Measurements from ENCODE around the gene BARX2. TPM values are rescaled to one million over a fixed set of nuclear protein-coding genes. Genes with fewer than 3 reads are reported as not detected.

The BARX2 gene
- total RNA-seq, 1 experiment from 2014 or later = 0.47 TPM

DNA sequence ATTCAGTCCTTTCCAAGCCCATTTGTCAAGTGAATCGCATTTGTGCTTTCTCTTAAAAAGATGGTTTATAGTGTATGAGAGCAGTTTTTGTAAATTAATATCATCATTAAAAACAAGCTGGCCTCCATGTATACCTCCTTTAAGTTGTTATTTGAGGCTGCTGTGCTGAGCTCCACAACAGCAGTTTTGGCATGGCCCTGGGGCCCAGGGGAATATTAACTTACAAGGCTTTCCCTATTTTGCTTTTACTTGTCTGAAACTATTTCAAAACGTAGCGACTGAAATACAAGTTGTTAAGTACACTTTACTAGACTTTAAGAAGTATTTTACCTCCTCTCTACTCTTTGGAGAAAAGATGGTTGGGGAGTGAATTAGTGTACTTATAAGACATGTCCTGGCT is 4.9 kb upstream of the BARX2 start:
- Histone ChIP-seq H3K4me1 (ENCODE audit: insufficient read depth, low read length) (peaks cover 26% of the 10 kb centered on the region), H3K9me2 (replicated peaks; ENCODE audit: low read length) (no peaks in the 10 kb centered on the region), H4K20me1 (ENCODE audit: low read length) (no peaks in the 10 kb centered on the region), H3K4me3 (ENCODE audit: low read length) (no peak overlapping the region), H3K36me3 (ENCODE audit: low read depth, low read length) (no peaks in the 10 kb centered on the region), H3K4me2 (ENCODE audit: low read length) (no peak overlapping the region), H3F3A (ENCODE audit: low read length, unreplicated experiment) (no peaks in the 10 kb centered on the region), H3K9me3 (ENCODE audit: low read length) (no peaks in the 10 kb centered on the region), H3K79me2 (ENCODE audit: low read length) (no peaks in the 10 kb centered on the region), H3K9ac (ENCODE audit: low read length) (no peak overlapping the region), H3K27ac (ENCODE audit: low read length) (no peak overlapping the region), H3K27me3 (ENCODE audit: low read length) (peaks cover 72% of the 10 kb centered on the region), H2AFZ (ENCODE audit: low read length) (no peak overlapping the region)
- intact Hi-C loops (cut with micrococcal nuclease) = no loop called here
- no TSS peak for BruUV-seq (replicated peaks)
- TF ChIP-seq EZH2phosphoT487 (IDR thresholded peaks at IDR 0.05; ENCODE audit: borderline replicate concordance, low read length) (no peak), EZH2 (IDR thresholded peaks at IDR 0.05; ENCODE audit: low read length, unreplicated experiment) (no peak)
- TF ChIP-seq, protein P1, sequence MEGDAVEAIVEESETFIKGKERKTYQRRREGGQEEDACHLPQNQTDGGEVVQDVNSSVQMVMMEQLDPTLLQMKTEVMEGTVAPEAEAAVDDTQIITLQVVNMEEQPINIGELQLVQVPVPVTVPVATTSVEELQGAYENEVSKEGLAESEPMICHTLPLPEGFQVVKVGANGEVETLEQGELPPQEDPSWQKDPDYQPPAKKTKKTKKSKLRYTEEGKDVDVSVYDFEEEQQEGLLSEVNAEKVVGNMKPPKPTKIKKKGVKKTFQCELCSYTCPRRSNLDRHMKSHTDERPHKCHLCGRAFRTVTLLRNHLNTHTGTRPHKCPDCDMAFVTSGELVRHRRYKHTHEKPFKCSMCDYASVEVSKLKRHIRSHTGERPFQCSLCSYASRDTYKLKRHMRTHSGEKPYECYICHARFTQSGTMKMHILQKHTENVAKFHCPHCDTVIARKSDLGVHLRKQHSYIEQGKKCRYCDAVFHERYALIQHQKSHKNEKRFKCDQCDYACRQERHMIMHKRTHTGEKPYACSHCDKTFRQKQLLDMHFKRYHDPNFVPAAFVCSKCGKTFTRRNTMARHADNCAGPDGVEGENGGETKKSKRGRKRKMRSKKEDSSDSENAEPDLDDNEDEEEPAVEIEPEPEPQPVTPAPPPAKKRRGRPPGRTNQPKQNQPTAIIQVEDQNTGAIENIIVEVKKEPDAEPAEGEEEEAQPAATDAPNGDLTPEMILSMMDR (conservative IDR thresholded peaks at IDR 0.05; ENCODE audit: low read depth, low read length) = no peak
- no peak for DNase-seq
- CTCF ChIA-PET = no interaction called here
- POLR2A ChIA-PET (ENCODE audit: unreplicated experiment) = no interaction called here
- ATAC-seq = no peak

DNA sequence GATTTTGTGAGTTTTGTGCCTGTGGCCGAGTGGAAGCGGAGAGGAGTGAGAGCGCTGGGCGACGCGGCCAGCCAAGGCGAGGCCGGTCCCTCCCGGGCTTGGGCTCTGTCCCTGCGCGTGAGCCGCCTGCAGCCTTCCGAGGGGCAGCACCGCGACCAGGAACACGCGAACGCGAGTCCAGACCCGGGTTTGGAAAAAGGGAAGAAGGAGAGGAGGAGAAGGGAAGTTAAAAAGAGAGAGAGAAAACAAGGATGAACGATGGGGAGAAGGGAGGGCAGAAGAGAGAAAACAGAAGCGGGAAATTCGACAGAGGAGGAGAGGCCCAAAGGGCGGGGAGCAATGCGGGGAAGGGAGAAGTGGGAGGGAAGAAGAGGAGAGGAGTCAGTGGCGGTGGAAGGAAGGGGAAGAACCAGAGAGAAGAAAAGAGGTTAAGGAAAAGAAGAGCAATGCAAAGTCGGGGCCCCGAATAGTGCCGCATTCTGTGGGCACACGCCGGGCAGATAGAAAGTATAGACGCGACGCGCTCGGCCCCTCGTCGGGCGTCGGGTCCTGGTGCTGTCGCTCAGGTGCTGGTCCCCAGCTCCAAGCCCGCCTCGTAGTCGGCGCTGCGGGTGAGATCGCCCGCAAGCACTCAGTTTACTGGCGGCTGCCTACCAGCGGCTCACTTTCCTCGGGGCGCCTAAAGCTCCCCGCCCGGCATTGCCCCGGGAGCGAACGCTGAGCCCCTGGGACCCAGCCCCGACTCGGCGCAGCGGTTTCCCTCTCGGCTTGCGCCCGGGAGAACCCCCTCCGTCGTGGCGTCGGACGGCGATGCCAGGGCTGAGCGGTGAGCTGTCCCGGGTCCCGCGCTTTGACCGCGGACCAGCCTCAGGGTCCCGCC is 2.8 kb upstream of the BARX2 start:
- CTCF ChIA-PET = no interaction called here
- peaks cover 82% of the 10 kb centered on the region for H3K27me3 ChIP-seq (ENCODE audit: low read length)

More for the DNA sequence above, 2.8 kb upstream of the BARX2 start:
- no peaks in the 10 kb centered on the region for H4K20me1 ChIP-seq (ENCODE audit: low read length)
- no peak overlapping the region for H3K9ac ChIP-seq (ENCODE audit: low read length)
- no peaks in the 10 kb centered on the region for H3K9me3 ChIP-seq (ENCODE audit: low read length)
- no peak overlapping the region for H2AFZ ChIP-seq (ENCODE audit: low read length)
- intact Hi-C loops (cut with micrococcal nuclease) = no loop called here
- TF ChIP-seq, protein P1 (conservative IDR thresholded peaks at IDR 0.05; ENCODE audit: low read depth, low read length) = no peak
- no peak for TF ChIP-seq EZH2 (IDR thresholded peaks at IDR 0.05; ENCODE audit: low read length, unreplicated experiment)
- no peak for TF ChIP-seq EZH2phosphoT487 (IDR thresholded peaks at IDR 0.05; ENCODE audit: borderline replicate concordance, low read length)
- H3K4me3 ChIP-seq (ENCODE audit: low read length) = no peak overlapping the region
- ATAC-seq = no peak
- no peak overlapping the region for H3K27ac ChIP-seq (ENCODE audit: low read length)
- BruUV-seq (replicated peaks) = no TSS peak
- H3K36me3 ChIP-seq (ENCODE audit: low read depth, low read length) = no peaks in the 10 kb centered on the region
- no peak for DNase-seq
- no peak overlapping the region for H3K4me2 ChIP-seq (ENCODE audit: low read length)
- H3K4me1 ChIP-seq (ENCODE audit: insufficient read depth, low read length) = peaks cover 18% of the 10 kb centered on the region
- H3F3A ChIP-seq (ENCODE audit: low read length, unreplicated experiment) = no peaks in the 10 kb centered on the region
- POLR2A ChIA-PET (ENCODE audit: unreplicated experiment) = no interaction called here
- no peaks in the 10 kb centered on the region for H3K9me2 ChIP-seq (replicated peaks; ENCODE audit: low read length)
- no peaks in the 10 kb centered on the region for H3K79me2 ChIP-seq (ENCODE audit: low read length)

All from PC-3 (cell line).